ENCODE results near the gene GALNT9.

Gene GALNT9

GRCh38 chr12:132194556-132194955 lies 134.8 kb downstream of the GALNT9 start:
- DNase-seq = no peak

- DNase-seq = no peak
These were observed 135.3 kb downstream of the GALNT9 start for GRCh38 chr12:132194056-132194455.

- DNase-seq = no peak
These were observed 137.5 kb downstream of the GALNT9 start for GRCh38 chr12:132191715-132192553.

GRCh38 chr12:132190834-132191500 lies 138.4 kb downstream of the GALNT9 start:
- DNase-seq = no peak

- no peak for DNase-seq
These were observed 139.2 kb downstream of the GALNT9 start for GRCh38 chr12:132190012-132190755.

- peak; percentile 96 for DNase-seq
These were observed 139.9 kb downstream of the GALNT9 start for GRCh38 chr12:132189378-132190011.

GRCh38 chr12:132188916-132189325 lies 140.5 kb downstream of the GALNT9 start:
- no peak for DNase-seq

GRCh38 chr12:132188451-132188901 lies 140.9 kb downstream of the GALNT9 start:
- DNase-seq = no peak

GRCh38 chr12:132187646-132188450 lies 141.5 kb downstream of the GALNT9 start:
- DNase-seq = no peak

- DNase-seq = peak; percentile 14
These were observed 142.3 kb downstream of the GALNT9 start for GRCh38 chr12:132186857-132187620.

GRCh38 chr12:132186208-132186856 lies 143.1 kb downstream of the GALNT9 start:
- DNase-seq = no peak

GRCh38 chr12:132185705-132186104 lies 143.7 kb downstream of the GALNT9 start:
- peak; percentile 14 for DNase-seq

- DNase-seq = no peak
These were observed 146.6 kb downstream of the GALNT9 start for GRCh38 chr12:132182711-132183365.

- DNase-seq = no peak
These were observed 147.1 kb downstream of the GALNT9 start for GRCh38 chr12:132182206-132182710.

GRCh38 chr12:132181570-132182200 lies 147.7 kb downstream of the GALNT9 start:
- no peak for DNase-seq

GRCh38 chr12:132180648-132181546 lies 148.5 kb downstream of the GALNT9 start:
- no peak for DNase-seq

GRCh38 chr12:132179431-132180362 lies 149.7 kb downstream of the GALNT9 start:
- DNase-seq = no peak

All from activated effector memory CD4-positive, alpha-beta T cell treated with Interleukin-2 at 50 U/mL for 16 hours (primary cell).